Thymus (tissue), 11 donors: Measurements from ENCODE around the gene TICAM2. TPM values are rescaled to one million over a fixed set of nuclear protein-coding genes. Genes with fewer than 3 reads are reported as not detected.

ENCODE experiments used
- DNase-seq, 9 donors: peaks; one replicate each; pipeline ENCODE4 v3.0.0-alpha.2; 2013; ENCODE audit warnings: low spot score in 9 of 9, low read depth in 6 of 9, missing footprints in 1 of 9
- H3K27ac ChIP-seq, 2 donors: one replicate each; pipeline ENCODE4 v1.5.1; 2013; ENCODE audit warnings: control low read depth in 1 of 2, low read depth in 1 of 2, low read length in 1 of 2, mild to moderate bottlenecking in 1 of 2, moderate library complexity in 1 of 2
- H3K27me3 ChIP-seq, 2 donors: one replicate each; pipeline ENCODE4 v1.5.1; 2013; ENCODE audit warnings: low read length in 1 of 2; ENCODE audit not compliant: control insufficient read depth in 2 of 2, insufficient read depth in 1 of 2
- H3K36me3 ChIP-seq, 2 donors: one replicate each; pipeline ENCODE4 v1.5.1; 2013; ENCODE audit warnings: low read length in 1 of 2, mild to moderate bottlenecking in 1 of 2, moderate library complexity in 1 of 2; ENCODE audit not compliant: control insufficient read depth in 2 of 2, insufficient read depth in 2 of 2
- H3K4me1 ChIP-seq, 2 donors: one replicate each; pipeline ENCODE4 v1.5.1; 2013; ENCODE audit warnings: low read length in 2 of 2; ENCODE audit not compliant: control insufficient read depth in 2 of 2, insufficient read depth in 2 of 2
- H3K4me3 ChIP-seq, 2 donors: one replicate each; pipeline ENCODE4 v1.5.1; 2013; ENCODE audit warnings: low read length in 2 of 2, control low read depth in 1 of 2, mild to moderate bottlenecking in 1 of 2
- H3K9me3 ChIP-seq, 2 donors: one replicate each; pipeline ENCODE4 v1.5.1; 2013; ENCODE audit warnings: low read length in 1 of 2, mild to moderate bottlenecking in 1 of 2; ENCODE audit not compliant: control insufficient read depth in 2 of 2, insufficient read depth in 1 of 2
- WGBS: extraction: QIAGEN DNeasy Blood & Tissue Kit; methylation state at CpG from one replicate; pipeline ENCODE4 v1.1.7; 2013; 5-methylcytosine and 5-hydroxymethylcytosine counted together
- polyA plus RNA-seq: library from polyadenylated mRNA; stranded (reverse); fragments of 200-250 nt; gene quantifications from one replicate; pipeline ENCODE4 v1.2.3, GENCODE V29; 2013
- total RNA-seq: library from RNA; stranded (reverse); fragments of 120-200 nt; gene quantifications from one replicate; pipeline ENCODE4 v1.2.4, GENCODE V29; 2013
- donor health status: healthy.

The TICAM2 gene
- total and polyA plus RNA-seq, 2 donors: 1.8 to 3.3 TPM

DNA sequence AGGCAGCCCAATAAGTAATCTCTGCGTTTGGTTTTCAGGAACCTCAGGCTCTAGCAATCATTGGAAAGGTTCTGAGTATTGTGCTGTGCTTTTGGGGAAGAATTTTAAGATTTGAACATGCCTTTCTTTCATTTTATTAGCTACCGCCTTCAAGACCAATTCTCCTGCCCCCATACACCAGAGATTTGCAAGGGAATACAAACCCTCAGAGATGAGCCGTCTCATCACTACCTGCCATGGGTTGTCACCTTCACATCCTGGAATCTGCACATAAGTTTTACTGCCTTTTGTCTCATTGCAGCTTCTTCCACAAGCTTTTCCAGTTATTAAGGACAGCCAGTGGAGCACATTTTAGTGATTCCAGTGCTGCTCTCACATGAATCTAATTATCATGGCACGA, 35.2 kb upstream of the TICAM2 start:
- H3K36me3 ChIP-seq: no peaks in the 10 kb centered on the region
- H3K27me3 ChIP-seq: no peaks in the 10 kb centered on the region
- H3K9me3 ChIP-seq: no peaks in the 10 kb centered on the region
- peaks cover 0 to 3% of the 10 kb centered on the region in 2 donors for H3K4me1 ChIP-seq
- DNase-seq: no peak
- no peak overlapping the region for H3K27ac ChIP-seq
- 96% methylated on average over 4 of the region's 4 CpGs for WGBS
- H3K4me3 ChIP-seq: no peak overlapping the region

DNA sequence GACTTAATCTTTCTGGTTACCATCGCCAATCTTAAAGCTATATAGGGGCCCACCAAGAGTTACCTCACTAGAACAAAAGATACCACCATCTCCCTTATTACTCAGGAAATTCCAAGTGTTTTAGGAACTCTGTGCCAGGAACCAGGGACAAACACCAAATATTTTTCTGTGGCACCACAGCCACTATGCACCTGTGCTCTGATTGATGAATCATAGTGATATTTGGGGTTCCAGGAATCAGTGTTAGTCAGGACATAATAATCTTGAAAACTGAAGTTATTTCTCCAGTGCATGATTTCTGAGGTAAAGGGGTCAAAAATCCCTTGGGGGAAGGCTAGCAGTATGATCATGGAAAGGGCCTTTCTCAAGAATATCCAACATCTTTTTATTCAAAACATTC, 33.7 kb upstream of the TICAM2 start:
- Histone ChIP-seq H3K27me3 (no peaks in the 10 kb centered on the region), H3K9me3 (no peaks in the 10 kb centered on the region), H3K27ac (no peak overlapping the region), H3K4me3 (no peak overlapping the region), H3K36me3 (no peaks in the 10 kb centered on the region), H3K4me1 (peaks cover 0 to 3% of the 10 kb centered on the region in 2 donors)
- no peak for DNase-seq
- 97% methylated on average over 1 of the region's 1 CpG for WGBS

DNA sequence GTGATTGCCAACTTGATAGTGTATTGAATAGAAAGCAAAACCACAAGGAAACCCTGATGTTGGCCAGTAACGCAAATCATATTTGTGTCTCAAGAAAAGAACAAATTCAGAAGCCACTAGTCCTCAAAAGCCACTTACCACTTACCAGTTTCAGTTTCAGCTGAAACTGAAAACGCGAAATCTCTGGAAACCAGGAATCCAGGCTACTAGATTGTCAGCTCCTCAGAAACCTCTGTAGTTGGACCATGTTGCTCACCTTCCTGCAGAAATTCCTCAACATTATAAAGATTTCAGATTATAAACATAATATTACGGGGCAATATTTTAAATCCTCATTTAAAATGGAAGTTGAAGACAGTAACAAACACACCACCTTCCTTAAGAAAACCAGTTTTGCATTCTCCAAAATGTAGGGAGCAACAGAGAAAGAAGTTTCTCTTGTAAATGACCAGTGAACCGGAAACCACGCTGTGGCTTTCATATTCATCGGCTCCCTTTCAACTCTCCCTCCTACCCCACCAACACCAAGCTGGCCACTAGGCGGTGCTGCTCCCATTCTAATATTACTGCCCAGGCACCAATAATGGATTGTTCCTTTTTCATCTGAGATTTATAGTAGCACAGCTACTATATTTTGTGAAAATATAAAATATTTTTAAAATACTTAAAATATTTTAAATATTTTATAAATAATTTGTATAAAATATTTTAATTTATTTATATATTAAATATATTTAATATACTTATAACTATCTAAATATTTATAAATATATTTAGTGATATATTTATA, 32.3 kb upstream of the TICAM2 start:
- Histone ChIP-seq H3K9me3 (no peaks in the 10 kb centered on the region), H3K4me1 (peaks cover 0 to 3% of the 10 kb centered on the region in 2 donors), H3K27me3 (no peaks in the 10 kb centered on the region), H3K36me3 (no peaks in the 10 kb centered on the region), H3K27ac (peak overlapping the region in 1 of 2 donors; percentile 44), H3K4me3 (peak overlapping the region; percentile 36 to 41)
- WGBS: 4% methylated on average over 8 of the region's 8 CpGs
- peak; percentile 33 to 83 (median 56) for DNase-seq

DNA sequence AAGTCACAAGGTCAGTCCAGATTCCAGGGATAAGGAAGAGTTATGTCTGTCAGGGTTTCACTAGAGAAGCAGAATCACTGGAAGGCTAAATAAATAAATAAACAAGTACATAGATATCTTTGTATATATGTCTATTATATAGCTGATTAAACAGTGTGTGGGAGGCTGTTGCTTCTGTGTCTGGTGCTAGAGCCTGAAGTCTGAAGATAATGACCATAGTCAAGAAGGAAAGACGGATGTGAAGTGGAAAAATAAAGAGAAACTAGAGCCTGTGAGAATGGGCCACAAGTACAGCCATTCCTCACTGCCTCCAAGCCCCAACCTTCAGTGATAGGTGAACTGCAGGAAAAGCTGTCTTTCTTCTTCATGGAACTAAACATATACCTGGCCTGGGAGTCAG, 27.6 kb upstream of the TICAM2 start:
- Histone ChIP-seq H3K27me3 (no peaks in the 10 kb centered on the region), H3K4me1 (peaks cover 0 to 5% of the 10 kb centered on the region in 2 donors), H3K27ac (no peak overlapping the region), H3K9me3 (no peaks in the 10 kb centered on the region), H3K36me3 (no peaks in the 10 kb centered on the region), H3K4me3 (no peak overlapping the region)
- DNase-seq: no peak
- WGBS: 94% methylated on average over 1 of the region's 1 CpG

DNA sequence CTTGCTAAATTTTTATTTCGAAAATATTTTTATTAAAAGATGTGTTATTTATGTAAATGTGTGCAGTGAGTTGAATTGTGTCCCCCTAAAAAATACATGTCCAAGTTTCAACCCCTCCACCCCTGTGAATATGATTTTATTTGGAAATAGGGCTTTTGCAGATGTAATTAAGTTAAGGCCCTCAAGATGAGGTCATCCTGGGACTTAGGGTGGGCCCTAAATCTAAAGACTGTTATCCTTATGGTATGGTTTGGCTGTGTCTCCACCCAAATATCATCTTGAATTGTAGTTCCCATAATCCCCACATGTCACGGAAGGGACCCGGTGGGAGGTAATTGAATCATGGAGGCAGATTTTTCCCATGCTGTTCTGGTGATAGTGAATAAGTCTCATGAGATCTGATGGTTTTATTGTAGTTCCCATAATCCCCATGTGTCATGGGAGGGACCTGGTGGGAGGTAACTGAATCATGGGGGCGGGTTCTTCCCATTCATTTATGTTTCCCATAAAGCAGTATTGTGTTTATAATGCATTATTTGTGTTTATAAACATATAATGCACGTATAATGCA, 25.1 kb upstream of the TICAM2 start:
- H3K36me3 ChIP-seq: peaks cover 4 to 8% of the 10 kb centered on the region in 2 donors
- DNase-seq: no peak
- 89% methylated on average over 5 of the region's 5 CpGs for WGBS

DNA sequence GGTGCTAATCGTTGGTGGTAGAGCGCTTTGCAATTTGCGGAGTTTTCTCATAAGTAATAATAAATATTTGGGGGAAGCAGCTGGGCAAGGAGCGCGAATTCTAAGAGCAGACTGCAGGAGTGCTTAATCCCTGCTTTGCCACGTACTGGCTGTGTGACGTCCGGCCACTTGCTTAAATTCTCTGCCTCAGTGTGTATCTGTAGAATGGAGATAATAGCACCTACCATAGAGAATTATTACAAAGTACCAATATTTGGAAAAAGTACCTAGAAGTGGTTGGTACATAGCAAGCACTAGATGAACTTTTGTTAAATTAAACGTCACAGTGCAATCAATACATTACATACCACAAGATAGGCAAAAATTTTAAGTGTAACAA, 24.2 kb upstream of the TICAM2 start:
- DNase-seq: peak in 3 of 9 donors; percentile 14 to 61 (median 53)
- peak overlapping the region; percentile 72 to 93 for H3K27ac ChIP-seq
- H3K36me3 ChIP-seq: peaks cover 4 to 9% of the 10 kb centered on the region in 2 donors
- H3K4me3 ChIP-seq: peak overlapping the region; percentile 80 to 96
- 3% methylated on average over 9 of the region's 9 CpGs for WGBS
- H3K27me3 ChIP-seq: no peaks in the 10 kb centered on the region
- H3K4me1 ChIP-seq: peaks cover 7 to 14% of the 10 kb centered on the region in 2 donors
- no peaks in the 10 kb centered on the region for H3K9me3 ChIP-seq

More for the DNA sequence above, 25.1 kb upstream of the TICAM2 start:
- Histone ChIP-seq H3K4me1 (peaks cover 7 to 14% of the 10 kb centered on the region in 2 donors), H3K9me3 (no peaks in the 10 kb centered on the region), H3K27ac (no peak overlapping the region), H3K27me3 (no peaks in the 10 kb centered on the region), H3K4me3 (no peak overlapping the region)

DNA sequence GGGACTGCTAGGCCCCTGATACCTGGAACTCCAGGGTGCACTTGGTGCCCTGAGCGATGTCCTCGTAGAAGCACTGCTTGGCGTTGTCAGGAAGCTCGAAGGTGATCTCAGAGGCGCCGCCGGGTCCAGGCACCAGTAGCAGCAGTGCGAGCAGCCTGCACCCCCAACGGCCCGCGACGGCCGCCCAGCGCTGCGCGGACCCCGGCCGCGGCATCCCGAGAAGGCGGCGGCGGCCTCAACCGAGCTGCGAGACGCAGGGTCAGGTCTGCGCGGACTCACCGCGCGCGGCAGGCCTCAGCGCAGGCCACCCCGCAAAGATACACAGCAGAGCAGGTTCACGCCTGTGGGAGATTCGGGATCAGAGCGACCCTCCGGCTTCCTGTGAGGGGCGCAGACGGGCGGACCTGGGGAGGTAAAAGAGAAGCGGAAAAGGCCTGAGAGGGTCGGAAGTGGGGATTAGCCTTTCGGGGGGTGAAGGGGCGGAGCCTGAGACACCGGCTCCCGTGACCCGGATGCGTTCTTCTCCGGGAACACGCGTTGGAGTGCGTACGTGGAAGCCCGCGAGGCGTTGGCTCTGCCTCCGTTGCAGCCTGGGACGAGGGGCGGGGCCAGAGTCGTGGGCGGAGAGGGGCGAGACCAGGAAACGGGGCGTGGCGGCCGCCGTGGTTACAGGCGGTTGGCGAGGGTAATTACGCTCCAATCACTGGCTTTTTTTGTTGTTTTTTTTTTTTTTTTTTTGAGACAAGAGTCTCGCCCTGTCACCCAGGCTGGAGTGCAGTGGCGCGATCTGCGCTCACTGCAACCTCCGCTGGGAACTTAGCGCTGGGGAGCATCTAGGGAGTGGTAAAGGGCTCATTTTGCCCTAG, 23.5 kb upstream of the TICAM2 start, which contains the start of gene TMED7:
Gene TMED7, minus strand, starts transcription at position 458 of the 866 bp plus-strand sequence. Its CDS starts 244 bp downstream, at position 214.
- Histone ChIP-seq H3K4me1 (peaks cover 7 to 14% of the 10 kb centered on the region in 2 donors), H3K4me3 (peak within 1 kb of the TSS; percentile 80 to 96), H3K27me3 (no peaks in the 10 kb centered on the region), H3K36me3 (peaks cover 4 to 9% of the 10 kb centered on the region in 2 donors), H3K27ac (peak within 1 kb of the TSS; percentile 92 to 93), H3K9me3 (no peaks in the 10 kb centered on the region)
- under 1% methylated on average over 77 of the region's 77 CpGs for WGBS
- DNase-seq: peak; percentile 91 to 99 (median 98)

DNA sequence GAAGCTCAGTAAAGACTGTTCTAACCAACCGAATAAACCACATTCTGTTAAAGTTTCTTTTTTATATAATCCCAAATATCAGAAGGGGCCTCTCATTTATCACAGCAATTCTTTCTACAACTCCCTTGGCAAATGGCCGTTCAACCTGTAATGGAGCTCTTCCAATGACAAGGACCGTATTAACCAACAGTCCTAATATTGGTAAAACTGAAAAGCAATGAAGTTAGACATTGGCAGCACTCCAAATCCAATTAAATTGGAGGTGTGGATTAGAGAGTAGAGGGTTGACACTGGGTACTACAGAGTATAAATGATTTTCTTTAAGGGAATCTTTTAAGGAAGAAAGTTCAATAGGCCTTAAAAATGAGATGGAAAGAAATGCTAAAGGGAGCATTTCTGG, 22.7 kb upstream of the TICAM2 start:
- no peaks in the 10 kb centered on the region for H3K27me3 ChIP-seq
- 71% methylated on average over 3 of the region's 3 CpGs for WGBS
- peaks cover 4 to 13% of the 10 kb centered on the region in 2 donors for H3K36me3 ChIP-seq
- H3K27ac ChIP-seq: peak overlapping the region in 1 of 2 donors; percentile 91
- peak overlapping the region; percentile 80 to 96 for H3K4me3 ChIP-seq
- DNase-seq: peak in 1 of 9 donors; percentile 12
- H3K9me3 ChIP-seq: no peaks in the 10 kb centered on the region
- peaks cover 7 to 14% of the 10 kb centered on the region in 2 donors for H3K4me1 ChIP-seq
